Activated naive CD4-positive, alpha-beta T cell treated with anti-CD3 and anti-CD28 coated beads for 36 hours (primary cell): ENCODE results near the gene TMEM192. TPM values are rescaled to one million over a fixed set of nuclear protein-coding genes. Genes with fewer than 3 reads are reported as not detected.
"Not testable (repeated sequence)": the region's sequence is repeated elsewhere in the genome, so short reads cannot be mapped to it uniquely, and the experiment has no call there.

Source experiments
- CTCF ChIA-PET: fragments of 350-600 bp; sonication (Branson Sonifier 250); formaldehyde crosslinking; loops from one replicate; lab custom pipeline; 2021; ENCODE audit warnings: antibody characterized with exemption; lab: Charles Lee
- DNase-seq: peaks from one replicate; pipeline ENCODE4 v3.0.0-alpha.2; 2020
- H3K27ac Mint-ChIP-seq: one replicate; pipeline ENCODE4 v1.8.0; 2021; ENCODE audit warnings: mild to moderate bottlenecking, mixed read lengths
- H3K27me3 Mint-ChIP-seq: one replicate; pipeline ENCODE4 v1.8.0; 2021; ENCODE audit warnings: low read depth, mixed read lengths
- H3K36me3 Mint-ChIP-seq: one replicate; pipeline ENCODE4 v1.8.0; 2021; ENCODE audit warnings: low read depth, mixed read lengths
- H3K4me1 Mint-ChIP-seq: one replicate; pipeline ENCODE4 v1.8.0; 2021; ENCODE audit warnings: low read depth, mixed read lengths
- H3K4me3 Mint-ChIP-seq: one replicate; pipeline ENCODE4 v1.8.0; 2021; ENCODE audit warnings: mild to moderate bottlenecking, moderate library complexity, mixed read lengths
- H3K9me3 Mint-ChIP-seq: one replicate; pipeline ENCODE4 v1.8.0; 2021; ENCODE audit warnings: mixed read lengths
- intact Hi-C: fragments of 100-400 bp; cut with micrococcal nuclease; formaldehyde crosslinking; loops from one replicate; pipeline ENCODE4 v1.15.1; 2023
- total RNA-seq, 2 experiments: library from RNA; stranded (reverse); gene quantifications; one replicate each; pipeline ENCODE4 v1.2.3, GENCODE V29; 2021

Gene TMEM192
- total RNA-seq, 2 experiments from 2014 or later = 6.3 to 8.9 TPM

DNA sequence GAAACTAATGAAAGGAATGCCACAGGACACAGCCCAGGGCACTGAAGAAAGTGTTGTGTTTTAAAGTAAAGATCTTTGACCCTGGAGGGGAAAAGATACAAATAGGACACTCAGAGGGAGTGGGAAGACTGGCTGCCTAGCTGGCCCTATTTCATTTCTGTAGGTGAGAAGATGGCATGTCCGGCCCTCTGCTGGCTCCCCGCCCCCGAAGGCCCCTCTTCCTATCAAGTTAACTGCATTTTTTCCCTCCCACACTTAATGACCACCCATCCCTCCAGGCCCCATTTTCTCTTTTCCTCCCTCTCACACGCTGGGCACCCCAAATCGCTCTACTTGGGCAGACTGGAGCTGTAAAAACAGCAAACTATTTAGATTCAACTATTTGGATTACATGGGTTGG, 64.5 kb downstream of the TMEM192 start:
- Mint-ChIP-seq H3K4me3 (no peak overlapping the region), H3K27ac (no peak overlapping the region), H3K9me3 (no peaks in the 10 kb centered on the region), H3K27me3 (no peaks in the 10 kb centered on the region), H3K36me3 (no peaks in the 10 kb centered on the region), H3K4me1 (no peaks in the 10 kb centered on the region)
- CTCF ChIA-PET = no interaction called here
- intact Hi-C loops = no loop called here
- no peak for DNase-seq

DNA sequence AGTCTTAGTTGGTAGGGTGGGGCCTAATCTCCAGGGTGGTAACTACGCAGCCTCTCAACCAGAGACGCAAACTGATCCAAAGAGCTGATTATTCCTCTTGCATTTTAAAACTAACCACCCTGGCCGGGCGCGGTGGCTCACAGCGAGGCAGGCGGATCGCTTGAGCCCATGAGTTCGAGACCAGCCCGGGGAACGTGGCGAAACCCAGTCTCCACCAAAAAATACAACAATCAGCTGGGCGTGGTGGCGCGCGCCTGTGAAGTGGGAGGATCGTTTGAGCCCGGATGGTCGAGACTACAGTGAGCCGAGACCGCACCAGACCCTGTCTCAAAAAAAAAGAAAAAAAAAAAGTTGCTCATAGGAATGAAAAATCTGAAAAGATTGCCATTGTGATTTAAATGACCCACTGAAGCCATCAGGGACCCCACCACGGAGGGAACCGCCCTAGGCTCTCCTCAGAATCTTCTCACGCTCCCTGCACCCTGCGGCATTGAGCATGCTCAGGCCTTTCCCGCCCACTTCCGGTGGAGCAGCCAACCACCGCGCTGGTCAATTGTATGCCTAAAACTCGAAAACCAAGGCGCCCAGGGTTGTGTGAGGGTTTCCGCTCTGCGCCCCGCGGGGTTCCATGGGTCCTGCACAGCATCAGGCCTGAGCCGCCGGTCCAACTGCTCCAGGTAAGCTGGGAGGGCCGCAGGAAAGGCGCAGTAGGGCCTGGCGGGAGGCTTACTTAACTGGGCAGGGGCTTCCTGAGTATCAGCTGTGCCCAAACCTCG, 81.0 kb downstream of the TMEM192 start, which contains the start of gene TRIM60:
Gene TRIM60 (plus strand): TSS at position 564 of the 776 bp plus-strand sequence. CDS start 8,074 bp downstream, outside the sequence.
- intact Hi-C loops = no loop called here
- DNase-seq = no peak
- Mint-ChIP-seq H3K9me3 (no peaks in the 10 kb centered on the region), H3K36me3 (no peaks in the 10 kb centered on the region), H3K4me3 (no peak within 1 kb of the TSS), H3K27ac (no peak within 1 kb of the TSS), H3K27me3 (no peaks in the 10 kb centered on the region), H3K4me1 (no peaks in the 10 kb centered on the region)
- CTCF ChIA-PET = no interaction called here

DNA sequence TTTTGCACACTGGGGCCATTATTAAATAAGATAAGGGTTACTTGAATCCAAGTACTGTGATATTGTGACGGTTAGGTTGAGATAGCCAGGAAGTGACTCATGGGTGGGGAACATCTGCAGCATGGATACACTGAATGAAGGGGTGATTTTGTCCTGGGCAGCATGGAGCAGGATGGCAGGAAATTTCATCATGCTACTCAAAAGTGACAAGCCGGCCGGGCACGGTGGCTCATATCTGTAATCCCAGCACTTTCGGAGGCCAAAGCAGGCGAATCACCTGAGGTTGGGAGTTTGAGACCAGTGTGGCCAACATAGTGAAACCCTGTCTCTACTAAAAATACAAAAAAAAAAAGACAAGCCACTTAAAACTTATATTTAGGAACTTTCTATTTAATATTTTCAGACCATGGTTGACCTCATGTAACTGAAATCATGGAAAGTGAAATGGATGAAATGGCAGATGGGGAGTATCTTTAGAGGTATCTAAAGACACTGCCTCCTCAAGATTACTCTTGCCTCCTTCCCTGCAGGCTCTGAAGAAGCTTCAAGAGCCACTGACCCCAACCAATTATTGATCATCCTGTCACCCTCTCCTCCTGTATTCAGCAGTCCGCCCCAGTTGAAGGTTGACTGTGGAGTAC, 84.8 kb downstream of the TMEM192 start:
- intact Hi-C loops = no loop called here
- CTCF ChIA-PET = no interaction called here
- Mint-ChIP-seq H3K27me3 (peaks cover 2% of the 10 kb centered on the region), H3K4me1 (no peaks in the 10 kb centered on the region), H3K27ac (no peak overlapping the region), H3K9me3 (no peaks in the 10 kb centered on the region), H3K4me3 (no peak overlapping the region), H3K36me3 (no peaks in the 10 kb centered on the region)
- no peak for DNase-seq

GRCh38 chr4:165025782-165026181, 86.9 kb downstream of the TMEM192 start:
- intact Hi-C loops, H3K36me3 Mint-ChIP-seq, H3K27ac Mint-ChIP-seq, CTCF ChIA-PET, H3K9me3 Mint-ChIP-seq, H3K27me3 Mint-ChIP-seq, DNase-seq, H3K4me1 Mint-ChIP-seq, H3K4me3 Mint-ChIP-seq: not testable (repeated sequence)

Other genes starting within 250 kb of the TMEM192 start
- gene APELA, start 235.7 kb downstream of the TMEM192 start, total RNA-seq = not detected
- under 1 TPM; 0.67 to 0.84 TPM for gene TRIM61, start 135.2 kb downstream of the TMEM192 start, total RNA-seq
- gene TRIM60, start 80.9 kb downstream of the TMEM192 start, total RNA-seq = not detected
- not detected for gene TRIM75, start 59.0 kb downstream of the TMEM192 start, total RNA-seq
- gene KLHL2, start 94.7 kb upstream of the TMEM192 start, total RNA-seq = 10 to 100 TPM; 36.8 to 39.2 TPM
- gene MSMO1, start 214.8 kb upstream of the TMEM192 start, total RNA-seq = 10 to 100 TPM; 61.2 to 72.1 TPM